Endodermal cell (in vitro differentiated cells): ENCODE measurements around the gene ARHGAP32. TPM values are rescaled to one million over a fixed set of nuclear protein-coding genes. Genes with fewer than 3 reads are reported as not detected.

ENCODE experiments used
- DNase-seq: peaks from one replicate; pipeline ENCODE4 v3.0.0-alpha.2; 2017
- H3K27ac ChIP-seq: 2 replicates; pipeline ENCODE4 v1.5.1; 2013; ENCODE audit warnings: mild to moderate bottlenecking, low read depth, low read length, moderate library complexity
- H3K27me3 ChIP-seq: 2 replicates; pipeline ENCODE4 v1.6.1; 2013; ENCODE audit warnings: mild to moderate bottlenecking, low read length, moderate library complexity; ENCODE audit not compliant: insufficient read depth, control insufficient read depth, poor library complexity, severe bottlenecking
- H3K36me3 ChIP-seq: 2 replicates; pipeline ENCODE4 v1.7.0; 2013; ENCODE audit warnings: mild to moderate bottlenecking, low read length, moderate library complexity; ENCODE audit not compliant: control insufficient read depth, insufficient read depth
- H3K4me1 ChIP-seq: one replicate; pipeline ENCODE4 v1.7.0; 2013; ENCODE audit warnings: low read length; ENCODE audit not compliant: control insufficient read depth, insufficient read depth
- H3K4me3 ChIP-seq: 2 replicates; pipeline ENCODE4 v1.5.1; 2013; ENCODE audit warnings: mild to moderate bottlenecking, low read length, moderate library complexity
- H3K9ac ChIP-seq: 2 replicates; pipeline ENCODE4 v1.6.1; 2013; ENCODE audit warnings: mild to moderate bottlenecking, low read length, moderate library complexity; ENCODE audit not compliant: poor library complexity, severe bottlenecking; ENCODE audit errors: extremely low read depth
- H3K9me3 ChIP-seq: 2 replicates; pipeline ENCODE4 v1.6.1; 2013; ENCODE audit warnings: mild to moderate bottlenecking, low read length, moderate library complexity; ENCODE audit not compliant: control insufficient read depth
- H3K27ac Mint-ChIP-seq: 2 replicates; pipeline ENCODE4 v1.8.0; 2020; ENCODE audit warnings: mixed read lengths
- H3K27me3 Mint-ChIP-seq: 2 replicates; pipeline ENCODE4 v1.8.0; 2021; ENCODE audit warnings: mild to moderate bottlenecking, mixed read lengths; ENCODE audit not compliant: insufficient read depth
- H3K36me3 Mint-ChIP-seq: 2 replicates; pipeline ENCODE4 v1.8.0; 2020; ENCODE audit warnings: low read depth, mixed read lengths
- H3K4me1 Mint-ChIP-seq: 2 replicates; pipeline ENCODE4 v1.8.0; 2020; ENCODE audit warnings: mixed read lengths
- H3K4me3 Mint-ChIP-seq: 2 replicates; pipeline ENCODE4 v1.8.0; 2020; ENCODE audit warnings: mild to moderate bottlenecking, moderate library complexity, mixed read lengths
- H3K9me3 Mint-ChIP-seq: 2 replicates; pipeline ENCODE4 v1.8.0; 2020; ENCODE audit warnings: mild to moderate bottlenecking, mixed read lengths
- WGBS, 2 experiments: methylation state at CpG; one replicate each; pipeline versions ENCODE4 v1.1.5 to v1.1.7; 2013; ENCODE audit warnings: missing lambda C conversion rate in 2 of 2, mixed read lengths in 1 of 2; ENCODE audit not compliant: insufficient coverage in 1 of 2, insufficient read length in 1 of 2; 5-methylcytosine and 5-hydroxymethylcytosine counted together
- total RNA-seq, 2 donors: library from RNA; stranded (reverse); fragmentation: NEBNext Ultra II Directional in 1 of 2; extraction: Animal tissue kit (Norgen Biotek cat#: 25700) in 1 of 2; gene quantifications; 2 replicates in 1 of 2; 3 replicates in 1 of 2; pipeline ENCODE4 v1.2.1, GENCODE V29; 2021
- TF ChIP-seq, protein P1 (sequence below): fragments of 200-600 bp; sonication (generic); conservative IDR thresholded peaks from 2 replicates; pipeline ENCODE4 v1.5.0; 2021; ENCODE audit warnings: antibody characterized with exemption, mild to moderate bottlenecking

ARHGAP32 gene
- total RNA-seq, 2 donors from 2014 or later: 36.4 to 65.8 TPM

DNA sequence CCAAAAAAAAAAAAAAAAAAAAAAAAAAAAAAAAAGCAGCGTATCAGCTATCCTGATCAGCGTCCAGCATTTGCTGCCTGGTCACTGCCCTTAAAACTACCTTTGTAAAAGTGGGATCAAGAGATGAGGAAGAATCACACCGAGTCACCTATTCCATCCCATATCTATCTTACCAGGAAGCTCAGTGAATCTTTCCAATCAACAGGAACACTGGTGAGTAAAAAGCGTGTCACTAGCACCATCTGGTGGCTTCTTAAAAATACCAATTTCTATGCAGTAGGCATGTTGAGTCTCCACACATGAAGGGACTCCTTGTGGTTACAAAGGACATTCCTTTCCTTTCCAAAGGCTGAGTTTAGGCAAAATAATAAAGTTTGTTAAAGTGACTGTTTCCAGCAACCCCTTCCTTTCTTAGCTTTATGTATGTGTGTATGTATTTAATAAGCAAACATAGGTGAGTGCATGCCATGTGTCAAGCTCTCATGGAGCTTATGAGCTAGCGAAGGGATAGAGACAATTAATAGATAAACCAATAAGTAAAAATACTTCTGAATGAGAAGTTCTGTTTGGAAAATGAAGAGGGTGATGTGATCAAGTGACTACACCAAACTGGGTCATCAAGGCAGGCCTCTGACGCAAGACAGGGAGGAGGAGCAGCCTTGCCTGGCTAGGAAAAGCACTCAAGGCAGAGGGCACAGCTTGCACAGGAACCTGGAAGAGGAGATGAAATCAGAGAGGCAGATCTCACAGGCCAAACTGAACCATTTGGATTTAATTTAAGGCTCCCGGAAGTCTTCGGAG is 235.5 kb downstream of the ARHGAP32 start:
- Mint-ChIP-seq H3K36me3 (no peaks in the 10 kb centered on the region), H3K27me3 (no peaks in the 10 kb centered on the region)

DNA sequence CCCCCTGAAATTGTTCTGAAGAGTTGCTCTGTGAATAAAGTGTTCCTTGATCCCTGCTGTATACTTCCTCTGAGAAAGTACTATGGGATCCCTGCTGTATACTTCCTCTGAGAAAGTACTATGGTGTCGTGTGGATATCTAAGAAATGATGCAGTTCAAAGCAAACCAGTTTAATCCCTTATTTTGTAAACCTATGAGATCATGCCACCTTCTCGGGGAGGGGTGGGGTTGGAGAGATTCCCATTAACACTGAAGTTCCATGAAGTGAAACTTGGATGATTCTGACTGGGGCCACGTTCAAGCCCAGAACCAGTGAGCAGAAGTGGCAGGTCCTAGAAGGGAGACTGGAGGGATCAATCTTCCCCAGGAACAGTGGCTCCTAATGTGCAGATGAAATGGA is 236.5 kb downstream of the ARHGAP32 start:
- Histone ChIP-seq H3K27ac (no peak overlapping the region), H3K36me3 (no peaks in the 10 kb centered on the region), H3K9me3 (no peaks in the 10 kb centered on the region), H3K27me3 (no peaks in the 10 kb centered on the region), H3K9ac (no peak overlapping the region), H3K4me1 (no peaks in the 10 kb centered on the region), H3K4me3 (no peak overlapping the region)
- WGBS, 2 experiments: 68 to 94% methylated on average over 2 to 3 of the region's 3 CpGs
- H3K9me3 Mint-ChIP-seq: no peaks in the 10 kb centered on the region
- H3K27me3 Mint-ChIP-seq: no peaks in the 10 kb centered on the region
- no peaks in the 10 kb centered on the region for H3K4me1 Mint-ChIP-seq
- H3K27ac Mint-ChIP-seq: no peak overlapping the region
- DNase-seq: no peak
- TF ChIP-seq, protein P1, sequence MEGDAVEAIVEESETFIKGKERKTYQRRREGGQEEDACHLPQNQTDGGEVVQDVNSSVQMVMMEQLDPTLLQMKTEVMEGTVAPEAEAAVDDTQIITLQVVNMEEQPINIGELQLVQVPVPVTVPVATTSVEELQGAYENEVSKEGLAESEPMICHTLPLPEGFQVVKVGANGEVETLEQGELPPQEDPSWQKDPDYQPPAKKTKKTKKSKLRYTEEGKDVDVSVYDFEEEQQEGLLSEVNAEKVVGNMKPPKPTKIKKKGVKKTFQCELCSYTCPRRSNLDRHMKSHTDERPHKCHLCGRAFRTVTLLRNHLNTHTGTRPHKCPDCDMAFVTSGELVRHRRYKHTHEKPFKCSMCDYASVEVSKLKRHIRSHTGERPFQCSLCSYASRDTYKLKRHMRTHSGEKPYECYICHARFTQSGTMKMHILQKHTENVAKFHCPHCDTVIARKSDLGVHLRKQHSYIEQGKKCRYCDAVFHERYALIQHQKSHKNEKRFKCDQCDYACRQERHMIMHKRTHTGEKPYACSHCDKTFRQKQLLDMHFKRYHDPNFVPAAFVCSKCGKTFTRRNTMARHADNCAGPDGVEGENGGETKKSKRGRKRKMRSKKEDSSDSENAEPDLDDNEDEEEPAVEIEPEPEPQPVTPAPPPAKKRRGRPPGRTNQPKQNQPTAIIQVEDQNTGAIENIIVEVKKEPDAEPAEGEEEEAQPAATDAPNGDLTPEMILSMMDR: no peak
- no peak overlapping the region for H3K4me3 Mint-ChIP-seq
- no peaks in the 10 kb centered on the region for H3K36me3 Mint-ChIP-seq

More for the DNA sequence above, 235.5 kb downstream of the ARHGAP32 start:
- no peaks in the 10 kb centered on the region for H3K9me3 Mint-ChIP-seq
- Histone ChIP-seq H3K4me1 (no peaks in the 10 kb centered on the region), H3K9me3 (no peaks in the 10 kb centered on the region), H3K27me3 (no peaks in the 10 kb centered on the region), H3K36me3 (no peaks in the 10 kb centered on the region), H3K4me3 (no peak overlapping the region), H3K27ac (no peak overlapping the region), H3K9ac (no peak overlapping the region)
- peak; percentile 74 for DNase-seq
- TF ChIP-seq, protein P1: peak; percentile 94
- no peak overlapping the region for H3K27ac Mint-ChIP-seq
- no peaks in the 10 kb centered on the region for H3K4me1 Mint-ChIP-seq
- WGBS, 2 experiments: 56 to 65% methylated on average over 5 to 6 of the region's 8 CpGs
- H3K4me3 Mint-ChIP-seq: no peak overlapping the region

DNA sequence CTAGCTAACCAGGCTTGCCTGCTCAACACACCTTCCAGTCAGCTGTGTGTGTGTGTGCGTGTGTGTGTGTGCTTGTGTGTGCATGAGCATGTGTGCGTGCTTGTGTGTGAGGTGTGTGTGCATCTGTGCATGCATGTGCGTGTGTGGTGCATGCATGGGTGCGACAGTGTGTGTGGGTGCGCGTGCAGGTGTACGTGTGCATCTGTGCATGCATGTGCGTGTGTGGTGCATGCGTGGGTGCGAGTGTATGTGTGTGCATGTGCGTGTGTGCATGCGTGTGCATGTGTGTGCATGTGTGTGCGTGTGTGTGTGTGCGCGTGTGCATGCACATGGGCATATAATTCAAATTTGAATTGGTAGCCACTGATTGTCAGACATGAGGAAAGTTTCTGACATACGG is 239.0 kb downstream of the ARHGAP32 start:
- H3K36me3 ChIP-seq: no peaks in the 10 kb centered on the region
- H3K9me3 ChIP-seq: no peaks in the 10 kb centered on the region
- Mint-ChIP-seq H3K36me3 (no peaks in the 10 kb centered on the region), H3K9me3 (no peaks in the 10 kb centered on the region), H3K27me3 (no peaks in the 10 kb centered on the region), H3K4me3 (no peak overlapping the region), H3K4me1 (no peaks in the 10 kb centered on the region), H3K27ac (no peak overlapping the region)
- no peaks in the 10 kb centered on the region for H3K4me1 ChIP-seq
- H3K4me3 ChIP-seq: no peak overlapping the region
- no peak for DNase-seq
- 92 to 94% methylated on average over 14 to 16 of the region's 16 CpGs for WGBS, 2 experiments
- TF ChIP-seq, protein P1: no peak
- no peaks in the 10 kb centered on the region for H3K27me3 ChIP-seq
- H3K9ac ChIP-seq: no peak overlapping the region
- H3K27ac ChIP-seq: no peak overlapping the region
